Prostate gland (tissue), 2 donors: ENCODE results near the gene GTF2F1.
"Not testable (repeated sequence)": the region's sequence is repeated elsewhere in the genome, so short reads cannot be mapped to it uniquely, and the experiment has no call there.

ENCODE experiments used
- CTCF ChIP-seq, 4 experiments: fragments of 200-600 bp in 2 of 4; fragments of 450-650 bp in 2 of 4; sonication (generic) in 2 of 4; IDR thresholded peaks; 1 replicate in 3 of 4; 2 replicates in 1 of 4; pipeline ENCODE4 v1.5.1; 2016 to 2019; ENCODE audit warnings: antibody characterized with exemption in 4 of 4, mild to moderate bottlenecking in 2 of 4, moderate library complexity in 2 of 4
- POLR2AphosphoS5 ChIP-seq: sonication (generic); formaldehyde crosslinking; IDR thresholded peaks from one replicate; pipeline ENCODE4 v1.6.1; 2017; ENCODE audit warnings: antibody characterized with exemption

- not testable (repeated sequence) for TF ChIP-seq CTCF (IDR thresholded peaks at IDR 0.05); POLR2AphosphoS5
Measured at GRCh38 chr19:6428692-6429418, 35.9 kb upstream of the GTF2F1 start.
